ENCODE data around the gene CRHBP.

DNA sequence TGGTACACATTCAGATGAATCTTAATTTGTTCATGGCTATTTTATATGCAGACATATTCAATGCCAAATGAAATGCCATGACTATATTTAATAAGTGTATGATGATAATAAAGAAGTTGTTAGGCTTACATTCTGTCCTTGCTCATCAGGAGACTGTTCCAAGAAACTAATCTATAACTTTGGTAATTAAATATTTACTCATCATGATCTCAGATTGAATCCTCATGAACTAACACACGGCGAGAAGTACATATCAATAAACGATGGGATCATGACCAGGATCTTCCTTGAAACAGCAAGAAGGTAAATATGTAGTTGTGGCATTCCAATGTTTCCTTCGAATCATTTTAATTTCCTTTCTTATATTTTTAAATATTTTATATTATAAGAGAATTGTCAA, 64.8 kb downstream of the CRHBP start:
- no peak for TF ChIP-seq CTCF (IDR thresholded peaks at IDR 0.05; ENCODE audit: poor library complexity)
- no peak for TF ChIP-seq EZH2phosphoT487 (IDR thresholded peaks at IDR 0.05; ENCODE audit: low read depth, severe bottlenecking, unreplicated experiment)
- no peak for TF ChIP-seq EZH2 (IDR thresholded peaks at IDR 0.05; ENCODE audit: borderline replicate concordance)

Measured in hepatocyte (in vitro differentiated cells).